ENCODE data around the gene CDCA3. TPM values are rescaled to one million over a fixed set of nuclear protein-coding genes. Genes with fewer than 3 reads are reported as not detected.

Gene CDCA3
- total and polyA plus RNA-seq, 2 of the 4 experiments (the other 2 are of a cell fraction): 23.5 to 61.0 TPM

GRCh38 chr12:6825398-6826124, 25.5 kb downstream of the CDCA3 start (continued):
- TF ChIP-seq BHLHE40 (IDR thresholded peaks at IDR 0.05; ENCODE audit: low read depth, low read length) (no peak), FOS (IDR thresholded peaks at IDR 0.05; ENCODE audit: low read depth, low read length) (no peak), RFX5 (IDR thresholded peaks at IDR 0.05; ENCODE audit: low read depth, low read length) (no peak)

DNA sequence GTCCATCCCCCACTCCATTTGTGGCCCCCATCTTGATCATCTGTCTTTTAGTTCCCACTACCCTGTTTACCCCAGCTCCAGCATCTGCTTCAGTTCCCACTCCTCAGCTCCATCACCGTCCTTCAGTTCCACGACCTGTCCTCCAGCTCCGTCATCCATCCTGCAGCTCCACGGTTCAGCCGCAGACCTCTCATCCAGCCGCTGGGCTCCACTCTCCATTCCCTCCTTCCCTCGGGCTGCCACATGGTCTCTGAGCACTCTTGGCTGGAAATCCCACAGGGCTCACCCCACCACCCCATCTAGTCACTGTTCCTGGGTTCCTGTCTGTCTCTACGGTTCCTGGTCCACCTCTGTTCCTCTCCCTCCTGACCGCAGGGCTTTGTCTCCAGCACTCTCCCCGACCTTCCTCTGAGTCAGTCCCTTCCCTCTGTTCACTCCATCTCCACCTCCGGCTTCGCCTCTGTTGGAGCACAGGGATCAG, 26.1 kb downstream of the CDCA3 start:
- H3K4ac ChIP-seq (ENCODE audit: low read depth, low read length): peak overlapping the region; percentile 68
- WGBS, 2 experiments (ENCODE audit: extremely low coverage in 2 of 2, insufficient read length in 1 of 2): 59% methylated on average over 10 of the region's 12 CpGs; no CpG with 5 or more reads in 1 of the 2 experiments
- peak overlapping the region; percentile 73 for H3K4me2 ChIP-seq (ENCODE audit: low read depth, low read length)
- H3K36me3 ChIP-seq (ENCODE audit: control insufficient read depth, insufficient read depth, low read length): no peaks in the 10 kb centered on the region
- ChIA-PET POLR2A (ENCODE audit: unreplicated experiment) (no interaction called here), CTCF (interaction anchor here (1.0 kb wide), 1 partner anchor 58 kb away, joined by 4 read pairs; the partner anchor contains the start of gene PTMS)
- TF ChIP-seq RFX5 (IDR thresholded peaks at IDR 0.05; ENCODE audit: low read depth, low read length) (no peak), POLR2A (IDR thresholded peaks at IDR 0.05; ENCODE audit: low read depth, low read length) (no peak)
- peaks cover 3% of the 10 kb centered on the region; the same call in 1 of the 2 replicates for H3K9me1 ChIP-seq (ENCODE audit: insufficient read depth, low read length)
- H3K27me3 ChIP-seq (ENCODE audit: control insufficient read depth, insufficient read depth, low read length): peaks cover 2% of the 10 kb centered on the region; the same call in 1 of the 2 replicates
- no peak for ATAC-seq (ENCODE audit: low read depth)
- no peak overlapping the region for H3K18ac ChIP-seq (ENCODE audit: low read depth, low read length)
- peaks cover 22% of the 10 kb centered on the region for H3K4me1 ChIP-seq (ENCODE audit: control insufficient read depth, insufficient read depth, low read length)
- H2BK120ac ChIP-seq (ENCODE audit: low read depth, low read length): no peak overlapping the region
- peak overlapping the region; percentile 69 for H2AK5ac ChIP-seq (ENCODE audit: low read depth, low read length)
- no peak overlapping the region; the same call in 1 of the 2 replicates for H2BK20ac ChIP-seq (ENCODE audit: low read depth, low read length)
- dilution Hi-C loops (cut with HindIII; ENCODE audit: low sequenced_read_pairs, unreplicated experiment): no loop called here
- no peak overlapping the region for H3K9ac ChIP-seq (ENCODE audit: low read depth, low read length)
- no peak overlapping the region for H3K4me3 ChIP-seq (ENCODE audit: insufficient read depth, low read depth, low read length)
- H3K9me3 ChIP-seq (ENCODE audit: control insufficient read depth, insufficient read depth, low read length): no peaks in the 10 kb centered on the region
- H4K5ac ChIP-seq (ENCODE audit: low read depth, low read length): no peak overlapping the region; the same call in 1 of the 2 replicates
- peak overlapping the region; percentile 94 for H2AK9ac ChIP-seq (replicated peaks; ENCODE audit: low read depth, low read length, poor library complexity)
- H3K14ac ChIP-seq (replicated peaks; ENCODE audit: low read depth, low read length): peak overlapping the region; percentile 67
- peak overlapping the region; percentile 89 for H2AFZ ChIP-seq (replicated peaks; ENCODE audit: low read length, poor library complexity)
- H2BK5ac ChIP-seq (ENCODE audit: low read depth, low read length, poor library complexity, severe bottlenecking): no peak overlapping the region
- no peak overlapping the region for H2BK15ac ChIP-seq (ENCODE audit: low read depth, low read length)
- no peak overlapping the region for H3K27ac ChIP-seq (ENCODE audit: insufficient read depth, low read length)
- H3K23ac ChIP-seq (ENCODE audit: low read depth, low read length): peak overlapping the region; percentile 19; the same call in 1 of the 2 replicates
- H4K91ac ChIP-seq (ENCODE audit: insufficient read depth, low read depth, low read length): peak overlapping the region; percentile 38; the same call in 1 of the 2 replicates
- peak overlapping the region in 1 of 2 experiments; percentile 78; a peak in 1 of 4 replicates for H4K8ac ChIP-seq (ENCODE audit: low read depth in 2 of 2, low read length in 2 of 2)
- in situ Hi-C loops (cut with MboI; ENCODE audit: low sequenced_read_pairs): loop anchor here (5.0 to 10.0 kb wide), 2 partner anchors 73 to 210 kb away; partner anchors contain the start of gene MLF2
- DNase-seq: peak; percentile 52
- H4K20me1 ChIP-seq (ENCODE audit: insufficient read depth, low read length): peaks cover 6% of the 10 kb centered on the region; the same call in 1 of the 2 replicates
- no TSS peak for BruUV-seq (replicated peaks)
- H3K56ac ChIP-seq (ENCODE audit: extremely low read depth, insufficient read depth, low read length): no peak overlapping the region
- H3K79me1 ChIP-seq (ENCODE audit: low read depth in 1 of 2, low read length in 2 of 2): peaks cover 8 to 46% of the 10 kb centered on the region in 2 experiments; a peak in 3 of 4 replicates
- intact Hi-C loops (cut with micrococcal nuclease): loop anchor here (1.0 to 5.0 kb wide), 6 partner anchors 47 to 208 kb away; partner anchors contain the start of genes MLF2 and ZNF384
